K562 (cell line): Measurements from ENCODE around the gene BRPF1.

Experiments
- GABPA ChIP-seq: fragments of 200-800 bp; sonication (Bioruptor generic); conservative IDR thresholded peaks from 2 replicates; pipeline ENCODE4 v1.6.1; 2016; ENCODE audit warnings: low read depth, missing genetic modification characterization, missing compliant biosample characterization
- HEY1 ChIP-seq: fragments of 250-450 bp; sonication (Bioruptor Pico); IDR thresholded peaks from 2 replicates; pipeline ENCODE4 v1.5.0; 2020; ENCODE audit warnings: mild to moderate bottlenecking, moderate library complexity, borderline replicate concordance
- HMGN3 ChIP-seq: IDR thresholded peaks from 2 replicates; pipeline ENCODE4 v1.6.1; 2011; ENCODE audit warnings: borderline replicate concordance, low read depth, mild to moderate bottlenecking, mixed read lengths, low read length; ENCODE audit not compliant: insufficient read length; ENCODE audit errors: extremely low read depth
- NR2C1 ChIP-seq, 2 experiments: fragments of 450-650 bp; IDR thresholded peaks; 2 replicates each; pipeline ENCODE4 v1.6.1; 2017; ENCODE audit warnings: mild to moderate bottlenecking in 2 of 2, antibody characterized with exemption in 1 of 2, inconsistent platforms in 1 of 2, missing compliant biosample characterization in 1 of 2, missing genetic modification characterization in 1 of 2
- SIN3A ChIP-seq, 2 experiments: fragments of 150-350 bp in 1 of 2; IDR thresholded peaks; 2 replicates each; pipeline ENCODE4 v1.6.1; 2011 to 2016; ENCODE audit warnings: borderline replicate concordance in 2 of 2, low read depth in 2 of 2, low read length in 2 of 2, mild to moderate bottlenecking in 2 of 2, moderate library complexity in 2 of 2; ENCODE audit not compliant: control insufficient read depth in 1 of 2
- SMARCA5 ChIP-seq: fragments of 450-650 bp; IDR thresholded peaks from 2 replicates; pipeline ENCODE4 v1.6.1; 2016
- SRF ChIP-seq, 2 experiments: fragments of 250-450, 450-650 bp in 1 of 2; sonication (Bioruptor Pico) in 1 of 2; sonication (generic) in 1 of 2; formaldehyde crosslinking; IDR thresholded peaks; 2 replicates each; pipeline versions ENCODE4 v1.5.0 to v1.5.1; 2020 to 2022; ENCODE audit warnings: mild to moderate bottlenecking in 1 of 2, missing genetic modification reagents in 1 of 2
- TBP ChIP-seq: optimal IDR thresholded peaks from 2 replicates; pipeline ENCODE3; 2011; ENCODE audit warnings: low read depth, low read length, improper control_type of control experiment
- ZSCAN32 ChIP-seq: fragments of 450-650 bp; formaldehyde crosslinking; IDR thresholded peaks from 2 replicates; pipeline ENCODE4 v1.4.0; 2020; ENCODE audit warnings: mild to moderate bottlenecking, moderate library complexity
- TF ChIP-seq, protein P1 (sequence below), 3 experiments: IDR thresholded peaks in 2 of 3; conservative IDR thresholded peaks in 1 of 3; 2 replicates each; pipeline ENCODE4 v1.5.1; 2011 to 2012; ENCODE audit warnings: low read length in 3 of 3, mild to moderate bottlenecking in 3 of 3, control low read depth in 2 of 3, improper control_type of control experiment in 1 of 3, inconsistent platforms in 1 of 3, low read depth in 1 of 3, mixed read lengths in 1 of 3, moderate library complexity in 1 of 3; ENCODE audit not compliant: insufficient read depth in 2 of 3
- TF ChIP-seq, protein P2 (sequence below): sonication (generic); formaldehyde crosslinking; IDR thresholded peaks from 2 replicates; pipeline ENCODE4 v1.4.0; 2020; ENCODE audit warnings: mild to moderate bottlenecking, missing genetic modification reagents
- TF ChIP-seq, protein P3 (sequence below): fragments of 200-800 bp; sonication (Bioruptor generic); IDR thresholded peaks from 2 replicates; pipeline ENCODE4 v1.6.1; 2017; ENCODE audit warnings: missing genetic modification characterization, missing compliant biosample characterization
- TF ChIP-seq, protein P4 (sequence below): fragments of 250-450 bp; sonication (Bioruptor Pico); IDR thresholded peaks from 2 replicates; pipeline ENCODE4 v1.8.0; 2021; ENCODE audit warnings: mild to moderate bottlenecking, moderate library complexity
- TF ChIP-seq, protein P5 (sequence below): sonication (generic); formaldehyde crosslinking; IDR thresholded peaks from 2 replicates; pipeline ENCODE4 v1.9.0; 2022; ENCODE audit warnings: mild to moderate bottlenecking, missing genetic modification reagents

DNA sequence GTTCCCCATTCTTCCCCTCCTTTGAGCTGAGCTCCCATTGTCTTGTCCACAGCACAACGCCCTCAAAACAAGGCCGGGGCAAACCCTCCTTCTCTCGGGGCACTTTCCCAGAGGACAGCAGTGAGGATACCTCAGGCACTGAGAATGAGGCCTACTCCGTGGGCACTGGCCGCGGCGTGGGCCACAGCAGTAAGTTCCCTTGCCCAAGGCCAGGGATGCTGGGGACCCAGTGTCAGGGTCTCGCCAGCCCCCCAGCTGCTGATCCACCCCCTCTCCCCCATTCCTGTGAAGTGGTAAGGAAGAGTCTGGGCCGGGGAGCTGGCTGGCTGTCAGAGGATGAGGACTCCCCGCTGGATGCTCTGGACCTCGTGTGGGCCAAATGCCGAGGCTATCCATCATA, 14.0 kb downstream of the BRPF1 start:
- no peak for TF ChIP-seq ZSCAN32 (CRISPR knock-in tag)
- TF ChIP-seq, protein P1, sequence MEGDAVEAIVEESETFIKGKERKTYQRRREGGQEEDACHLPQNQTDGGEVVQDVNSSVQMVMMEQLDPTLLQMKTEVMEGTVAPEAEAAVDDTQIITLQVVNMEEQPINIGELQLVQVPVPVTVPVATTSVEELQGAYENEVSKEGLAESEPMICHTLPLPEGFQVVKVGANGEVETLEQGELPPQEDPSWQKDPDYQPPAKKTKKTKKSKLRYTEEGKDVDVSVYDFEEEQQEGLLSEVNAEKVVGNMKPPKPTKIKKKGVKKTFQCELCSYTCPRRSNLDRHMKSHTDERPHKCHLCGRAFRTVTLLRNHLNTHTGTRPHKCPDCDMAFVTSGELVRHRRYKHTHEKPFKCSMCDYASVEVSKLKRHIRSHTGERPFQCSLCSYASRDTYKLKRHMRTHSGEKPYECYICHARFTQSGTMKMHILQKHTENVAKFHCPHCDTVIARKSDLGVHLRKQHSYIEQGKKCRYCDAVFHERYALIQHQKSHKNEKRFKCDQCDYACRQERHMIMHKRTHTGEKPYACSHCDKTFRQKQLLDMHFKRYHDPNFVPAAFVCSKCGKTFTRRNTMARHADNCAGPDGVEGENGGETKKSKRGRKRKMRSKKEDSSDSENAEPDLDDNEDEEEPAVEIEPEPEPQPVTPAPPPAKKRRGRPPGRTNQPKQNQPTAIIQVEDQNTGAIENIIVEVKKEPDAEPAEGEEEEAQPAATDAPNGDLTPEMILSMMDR (IDR thresholded peaks at IDR 0.05 in 2 of 3, conservative IDR thresholded peaks at IDR 0.05 in 1 of 3; ENCODE audit: insufficient read depth in 2 of 3, low read depth in 1 of 3, low read length in 3 of 3) = no peak
- no peak for TF ChIP-seq SRF (CRISPR knock-in tag; IDR thresholded peaks at IDR 0.05)
- TF ChIP-seq, protein P2, sequence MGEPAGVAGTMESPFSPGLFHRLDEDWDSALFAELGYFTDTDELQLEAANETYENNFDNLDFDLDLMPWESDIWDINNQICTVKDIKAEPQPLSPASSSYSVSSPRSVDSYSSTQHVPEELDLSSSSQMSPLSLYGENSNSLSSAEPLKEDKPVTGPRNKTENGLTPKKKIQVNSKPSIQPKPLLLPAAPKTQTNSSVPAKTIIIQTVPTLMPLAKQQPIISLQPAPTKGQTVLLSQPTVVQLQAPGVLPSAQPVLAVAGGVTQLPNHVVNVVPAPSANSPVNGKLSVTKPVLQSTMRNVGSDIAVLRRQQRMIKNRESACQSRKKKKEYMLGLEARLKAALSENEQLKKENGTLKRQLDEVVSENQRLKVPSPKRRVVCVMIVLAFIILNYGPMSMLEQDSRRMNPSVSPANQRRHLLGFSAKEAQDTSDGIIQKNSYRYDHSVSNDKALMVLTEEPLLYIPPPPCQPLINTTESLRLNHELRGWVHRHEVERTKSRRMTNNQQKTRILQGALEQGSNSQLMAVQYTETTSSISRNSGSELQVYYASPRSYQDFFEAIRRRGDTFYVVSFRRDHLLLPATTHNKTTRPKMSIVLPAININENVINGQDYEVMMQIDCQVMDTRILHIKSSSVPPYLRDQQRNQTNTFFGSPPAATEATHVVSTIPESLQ (CRISPR knock-in tag) = no peak
- TF ChIP-seq, protein P3, sequence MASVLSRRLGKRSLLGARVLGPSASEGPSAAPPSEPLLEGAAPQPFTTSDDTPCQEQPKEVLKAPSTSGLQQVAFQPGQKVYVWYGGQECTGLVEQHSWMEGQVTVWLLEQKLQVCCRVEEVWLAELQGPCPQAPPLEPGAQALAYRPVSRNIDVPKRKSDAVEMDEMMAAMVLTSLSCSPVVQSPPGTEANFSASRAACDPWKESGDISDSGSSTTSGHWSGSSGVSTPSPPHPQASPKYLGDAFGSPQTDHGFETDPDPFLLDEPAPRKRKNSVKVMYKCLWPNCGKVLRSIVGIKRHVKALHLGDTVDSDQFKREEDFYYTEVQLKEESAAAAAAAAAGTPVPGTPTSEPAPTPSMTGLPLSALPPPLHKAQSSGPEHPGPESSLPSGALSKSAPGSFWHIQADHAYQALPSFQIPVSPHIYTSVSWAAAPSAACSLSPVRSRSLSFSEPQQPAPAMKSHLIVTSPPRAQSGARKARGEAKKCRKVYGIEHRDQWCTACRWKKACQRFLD (CRISPR knock-in tag) = no peak
- TF ChIP-seq, protein P4, sequence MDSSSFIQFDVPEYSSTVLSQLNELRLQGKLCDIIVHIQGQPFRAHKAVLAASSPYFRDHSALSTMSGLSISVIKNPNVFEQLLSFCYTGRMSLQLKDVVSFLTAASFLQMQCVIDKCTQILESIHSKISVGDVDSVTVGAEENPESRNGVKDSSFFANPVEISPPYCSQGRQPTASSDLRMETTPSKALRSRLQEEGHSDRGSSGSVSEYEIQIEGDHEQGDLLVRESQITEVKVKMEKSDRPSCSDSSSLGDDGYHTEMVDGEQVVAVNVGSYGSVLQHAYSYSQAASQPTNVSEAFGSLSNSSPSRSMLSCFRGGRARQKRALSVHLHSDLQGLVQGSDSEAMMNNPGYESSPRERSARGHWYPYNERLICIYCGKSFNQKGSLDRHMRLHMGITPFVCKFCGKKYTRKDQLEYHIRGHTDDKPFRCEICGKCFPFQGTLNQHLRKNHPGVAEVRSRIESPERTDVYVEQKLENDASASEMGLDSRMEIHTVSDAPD (CRISPR knock-in tag) = no peak
- no peak for TF ChIP-seq TBP
- no peak for TF ChIP-seq SIN3A (IDR thresholded peaks at IDR 0.05; ENCODE audit: borderline replicate concordance in 2 of 2, control insufficient read depth in 1 of 2, low read depth in 2 of 2, low read length in 2 of 2)
- TF ChIP-seq GABPA (tag) = no peak
- no peak for TF ChIP-seq HMGN3
- TF ChIP-seq, protein P5, sequence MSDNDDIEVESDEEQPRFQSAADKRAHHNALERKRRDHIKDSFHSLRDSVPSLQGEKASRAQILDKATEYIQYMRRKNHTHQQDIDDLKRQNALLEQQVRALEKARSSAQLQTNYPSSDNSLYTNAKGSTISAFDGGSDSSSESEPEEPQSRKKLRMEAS = no peak
- TF ChIP-seq NR2C1 (IDR thresholded peaks at IDR 0.05) = no peak
- no peak for TF ChIP-seq NR2C1 (tag; IDR thresholded peaks at IDR 0.05)
- no peak for TF ChIP-seq HEY1
- no peak for TF ChIP-seq SMARCA5
